Thymus (tissue), 11 donors: ENCODE data around the gene SPECC1L. TPM values are rescaled to one million over a fixed set of nuclear protein-coding genes. Genes with fewer than 3 reads are reported as not detected.

ENCODE experiments used
- DNase-seq, 9 donors: peaks; one replicate each; pipeline ENCODE4 v3.0.0-alpha.2; 2013; ENCODE audit warnings: low spot score in 9 of 9, low read depth in 6 of 9, missing footprints in 1 of 9
- H3K27ac ChIP-seq, 2 donors: one replicate each; pipeline ENCODE4 v1.5.1; 2013; ENCODE audit warnings: control low read depth in 1 of 2, low read depth in 1 of 2, low read length in 1 of 2, mild to moderate bottlenecking in 1 of 2, moderate library complexity in 1 of 2
- H3K27me3 ChIP-seq, 2 donors: one replicate each; pipeline ENCODE4 v1.5.1; 2013; ENCODE audit warnings: low read length in 1 of 2; ENCODE audit not compliant: control insufficient read depth in 2 of 2, insufficient read depth in 1 of 2
- H3K36me3 ChIP-seq, 2 donors: one replicate each; pipeline ENCODE4 v1.5.1; 2013; ENCODE audit warnings: low read length in 1 of 2, mild to moderate bottlenecking in 1 of 2, moderate library complexity in 1 of 2; ENCODE audit not compliant: control insufficient read depth in 2 of 2, insufficient read depth in 2 of 2
- H3K4me1 ChIP-seq, 2 donors: one replicate each; pipeline ENCODE4 v1.5.1; 2013; ENCODE audit warnings: low read length in 2 of 2; ENCODE audit not compliant: control insufficient read depth in 2 of 2, insufficient read depth in 2 of 2
- H3K4me3 ChIP-seq, 2 donors: one replicate each; pipeline ENCODE4 v1.5.1; 2013; ENCODE audit warnings: low read length in 2 of 2, control low read depth in 1 of 2, mild to moderate bottlenecking in 1 of 2
- H3K9me3 ChIP-seq, 2 donors: one replicate each; pipeline ENCODE4 v1.5.1; 2013; ENCODE audit warnings: low read length in 1 of 2, mild to moderate bottlenecking in 1 of 2; ENCODE audit not compliant: control insufficient read depth in 2 of 2, insufficient read depth in 1 of 2
- WGBS: extraction: QIAGEN DNeasy Blood & Tissue Kit; methylation state at CpG from one replicate; pipeline ENCODE4 v1.1.7; 2013; 5-methylcytosine and 5-hydroxymethylcytosine counted together
- polyA plus RNA-seq: library from polyadenylated mRNA; stranded (reverse); fragments of 200-250 nt; gene quantifications from one replicate; pipeline ENCODE4 v1.2.3, GENCODE V29; 2013
- total RNA-seq: library from RNA; stranded (reverse); fragments of 120-200 nt; gene quantifications from one replicate; pipeline ENCODE4 v1.2.4, GENCODE V29; 2013
- donor health status: healthy.

The SPECC1L gene
- total and polyA plus RNA-seq, 2 donors, result 11.6 to 20.5 TPM

DNA sequence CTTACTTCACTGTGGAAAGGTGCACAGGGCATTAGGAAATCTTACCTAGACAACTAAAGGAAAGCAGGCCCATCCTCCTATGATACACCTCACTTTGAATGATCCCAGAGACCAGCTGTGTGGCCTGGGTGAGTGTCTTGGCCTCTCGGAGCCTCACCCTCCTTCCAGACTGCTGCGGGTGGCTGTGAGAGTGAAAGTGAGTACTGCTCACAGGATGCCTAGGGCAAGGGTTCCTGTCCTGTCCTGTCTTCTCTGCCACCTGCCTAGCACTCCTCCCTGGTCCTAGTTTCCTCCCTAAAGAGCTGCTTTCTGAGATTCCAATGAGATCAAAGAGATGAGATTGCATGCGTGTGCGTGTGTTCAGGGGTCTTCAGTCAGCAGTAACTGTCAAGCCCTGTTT, 137.3 kb downstream of the SPECC1L start:
- no peaks in the 10 kb centered on the region for H3K27me3 ChIP-seq
- no peaks in the 10 kb centered on the region for H3K9me3 ChIP-seq
- H3K27ac ChIP-seq, result no peak overlapping the region
- no peak overlapping the region for H3K4me3 ChIP-seq
- 91% methylated on average over 4 of the region's 4 CpGs for WGBS
- H3K4me1 ChIP-seq, result peaks cover 0 to 32% of the 10 kb centered on the region in 2 donors
- H3K36me3 ChIP-seq, result peaks cover 38 to 51% of the 10 kb centered on the region in 2 donors
- DNase-seq, result no peak

DNA sequence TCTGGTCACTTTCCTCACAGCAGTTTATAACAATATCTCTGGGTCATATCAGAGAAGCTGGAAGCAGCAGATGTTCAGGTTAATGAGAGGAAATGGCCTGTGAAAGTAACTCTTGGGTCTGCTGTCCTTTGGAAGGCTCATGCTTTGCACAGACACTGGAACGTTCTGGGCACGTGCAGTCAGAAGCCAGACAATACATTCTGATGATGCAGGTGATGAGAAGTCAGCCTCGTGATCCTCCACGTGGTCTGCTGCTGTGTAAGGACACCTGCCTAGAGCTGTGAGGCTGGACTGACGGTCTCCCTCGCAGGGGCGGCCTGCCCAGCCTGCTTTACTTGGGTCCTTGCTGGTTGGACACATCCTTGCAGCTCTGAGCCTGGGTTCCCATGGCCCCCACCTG, 138.0 kb downstream of the SPECC1L start:
- no peak overlapping the region for H3K27ac ChIP-seq
- peaks cover 45 to 52% of the 10 kb centered on the region in 2 donors for H3K36me3 ChIP-seq
- no peaks in the 10 kb centered on the region for H3K27me3 ChIP-seq
- H3K4me1 ChIP-seq, result peaks cover 0 to 32% of the 10 kb centered on the region in 2 donors
- no peaks in the 10 kb centered on the region for H3K9me3 ChIP-seq
- 93% methylated on average over 7 of the region's 7 CpGs for WGBS
- no peak overlapping the region for H3K4me3 ChIP-seq
- DNase-seq, result no peak

DNA sequence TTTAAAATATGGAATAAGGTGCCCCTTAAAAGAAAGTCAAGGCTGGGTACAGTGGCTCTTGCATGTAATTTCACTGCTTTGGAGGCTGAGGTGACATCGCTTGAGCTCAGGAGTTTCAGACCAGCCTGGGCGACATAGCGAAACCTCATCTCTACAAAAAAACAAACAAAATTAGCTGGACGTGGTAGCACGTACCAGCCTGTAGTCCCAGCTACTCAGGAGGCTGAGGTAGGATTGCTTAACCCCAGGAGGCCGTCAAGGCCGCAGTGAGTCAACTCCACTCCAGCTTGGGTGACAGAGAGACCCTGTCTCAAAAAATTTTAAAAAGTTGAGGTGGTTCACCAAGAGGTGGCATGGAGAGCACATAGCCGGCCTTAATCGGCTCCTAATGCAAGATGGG, 139.1 kb downstream of the SPECC1L start:
- Histone ChIP-seq H3K36me3 (peaks cover 49 to 53% of the 10 kb centered on the region in 2 donors), H3K4me1 (peaks cover 0 to 32% of the 10 kb centered on the region in 2 donors), H3K9me3 (no peaks in the 10 kb centered on the region), H3K27me3 (no peaks in the 10 kb centered on the region), H3K27ac (no peak overlapping the region), H3K4me3 (no peak overlapping the region)
- no peak for DNase-seq
- 95% methylated on average over 9 of the region's 9 CpGs for WGBS

- H3K4me3 ChIP-seq, result no peak overlapping the region
- H3K9me3 ChIP-seq, result no peaks in the 10 kb centered on the region
- peaks cover 0 to 32% of the 10 kb centered on the region in 2 donors for H3K4me1 ChIP-seq
- H3K27me3 ChIP-seq, result no peaks in the 10 kb centered on the region
- no peak overlapping the region for H3K27ac ChIP-seq
- DNase-seq, result no peak
- WGBS, result 57% methylated on average over 8 of the region's 8 CpGs
- H3K36me3 ChIP-seq, result peaks cover 49 to 53% of the 10 kb centered on the region in 2 donors
Observed at GRCh38 chr22:24410110-24410856, 139.7 kb downstream of the SPECC1L start.

DNA sequence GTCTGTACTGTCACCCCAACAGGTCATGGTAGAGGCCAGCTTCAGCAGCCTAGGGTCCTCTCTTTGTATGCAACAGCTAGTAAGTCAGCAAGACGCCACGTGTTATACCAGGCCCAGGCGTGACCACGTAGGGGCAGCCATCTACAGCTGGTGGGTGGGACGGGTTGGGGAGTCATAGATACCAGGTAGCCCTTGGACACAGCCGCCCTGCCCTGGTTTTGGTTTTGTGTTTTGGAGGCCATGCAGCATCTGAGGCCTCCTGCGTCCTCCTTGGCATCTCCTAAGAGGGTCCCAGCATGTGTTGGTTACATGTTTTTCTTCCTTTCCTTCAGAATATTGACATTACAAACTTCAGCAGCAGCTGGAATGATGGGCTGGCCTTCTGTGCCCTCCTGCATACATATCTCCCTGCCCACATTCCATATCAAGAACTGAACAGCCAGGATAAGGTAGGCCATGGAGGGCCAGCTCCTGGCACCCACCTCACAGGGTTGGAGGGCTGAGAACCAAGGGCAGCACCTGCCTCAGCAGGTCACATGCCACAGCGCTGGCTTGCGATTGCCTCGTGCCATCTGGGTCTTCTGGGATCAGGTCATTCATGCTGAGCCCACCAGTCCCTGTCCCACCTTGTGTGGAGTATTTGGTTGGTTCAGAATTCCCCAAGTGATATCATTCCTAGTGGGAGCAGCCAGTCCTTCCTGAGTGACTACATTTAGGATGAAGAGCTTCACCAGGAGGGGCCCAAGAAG, 140.8 kb downstream of the SPECC1L start:
- Histone ChIP-seq H3K36me3 (peaks cover 58 to 61% of the 10 kb centered on the region in 2 donors), H3K4me1 (peaks cover 0 to 28% of the 10 kb centered on the region in 2 donors), H3K4me3 (no peak overlapping the region), H3K9me3 (no peaks in the 10 kb centered on the region), H3K27ac (no peak overlapping the region), H3K27me3 (no peaks in the 10 kb centered on the region)
- DNase-seq, result no peak
- 99% methylated on average over 10 of the region's 10 CpGs for WGBS

- no peak overlapping the region for H3K4me3 ChIP-seq
- H3K36me3 ChIP-seq, result peaks cover 62 to 64% of the 10 kb centered on the region in 2 donors
- 98% methylated on average over 7 of the region's 7 CpGs for WGBS
- H3K27ac ChIP-seq, result no peak overlapping the region
- no peaks in the 10 kb centered on the region for H3K9me3 ChIP-seq
- DNase-seq, result no peak
- H3K27me3 ChIP-seq, result no peaks in the 10 kb centered on the region
- peaks cover 0 to 20% of the 10 kb centered on the region in 2 donors for H3K4me1 ChIP-seq
Observed at GRCh38 chr22:24412274-24412673, 141.6 kb downstream of the SPECC1L start.

DNA sequence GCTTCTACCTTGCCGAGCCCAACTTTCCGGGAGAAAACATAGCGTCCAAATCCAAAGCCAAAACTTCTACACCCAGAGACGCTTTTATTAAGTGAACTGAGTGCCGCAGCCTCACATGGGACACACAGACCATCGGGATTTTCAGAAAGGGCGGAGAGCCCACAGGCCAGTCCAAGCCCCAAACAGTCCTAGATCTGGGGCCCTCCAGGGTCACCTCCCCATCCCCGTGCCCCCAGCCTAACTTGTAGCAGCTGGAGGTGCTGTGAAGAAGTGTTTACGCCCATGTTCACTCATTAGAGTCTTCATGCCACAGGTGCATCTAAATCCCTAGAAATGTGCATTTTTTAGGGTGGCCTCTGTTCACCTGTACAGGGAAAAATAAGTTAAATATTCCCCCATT, 142.6 kb downstream of the SPECC1L start:
- H3K36me3 ChIP-seq, result peaks cover 62 to 71% of the 10 kb centered on the region in 2 donors
- 96% methylated on average over 9 of the region's 9 CpGs for whole genome bisulfite sequencing

GRCh38 chr22:24413736-24414385, 143.2 kb downstream of the SPECC1L start:
- H3K36me3 ChIP-seq, result peaks cover 62 to 71% of the 10 kb centered on the region in 2 donors
- 97% methylated on average over 18 of the region's 18 CpGs for WGBS

More for the DNA sequence above, 142.6 kb downstream of the SPECC1L start:
- no peak for DNase-seq
- Histone ChIP-seq H3K27ac (no peak overlapping the region), H3K9me3 (no peaks in the 10 kb centered on the region), H3K27me3 (no peaks in the 10 kb centered on the region), H3K4me1 (peaks cover 0 to 11% of the 10 kb centered on the region in 2 donors), H3K4me3 (no peak overlapping the region)

DNA sequence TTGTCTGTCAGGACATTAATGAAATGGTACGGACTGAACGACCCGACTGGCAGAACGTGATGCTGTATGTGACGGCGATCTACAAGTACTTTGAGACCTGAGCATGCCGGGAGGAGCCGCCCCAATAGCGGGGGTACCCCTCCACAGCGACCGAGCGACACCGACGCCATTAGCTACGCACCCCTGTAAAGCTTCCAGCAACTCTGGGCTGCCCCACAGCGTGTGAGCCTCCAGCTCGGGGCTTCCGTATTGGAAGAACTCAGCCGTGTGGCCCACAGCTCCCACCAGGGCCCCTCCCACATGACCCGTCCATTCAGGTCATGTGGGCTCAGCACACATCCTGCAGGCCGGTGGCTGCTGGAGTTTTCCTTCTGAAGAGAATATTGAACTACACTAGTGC, 143.9 kb downstream of the SPECC1L start:
- 98% methylated on average over 21 of the region's 21 CpGs for WGBS
- Histone ChIP-seq H3K27me3 (no peaks in the 10 kb centered on the region), H3K4me1 (peaks cover 0 to 11% of the 10 kb centered on the region in 2 donors), H3K4me3 (no peak overlapping the region), H3K27ac (no peak overlapping the region), H3K9me3 (no peaks in the 10 kb centered on the region), H3K36me3 (peaks cover 62 to 68% of the 10 kb centered on the region in 2 donors)
- DNase-seq, result no peak

More at GRCh38 chr22:24413736-24414385, 143.2 kb downstream of the SPECC1L start:
- no peaks in the 10 kb centered on the region for H3K9me3 ChIP-seq
- no peak for DNase-seq
- H3K4me1 ChIP-seq, result peaks cover 0 to 11% of the 10 kb centered on the region in 2 donors
- no peaks in the 10 kb centered on the region for H3K27me3 ChIP-seq
- H3K27ac ChIP-seq, result no peak overlapping the region
- H3K4me3 ChIP-seq, result no peak overlapping the region
